ENCODE results near the gene LILRB2.
A peak's percentile ranks its signal among the peaks of the same experiment; 100 is the strongest.
"Not testable (repeated sequence)": the region's sequence is repeated elsewhere in the genome, so short reads cannot be mapped to it uniquely, and the experiment has no call there.

LILRB2 gene

DNA sequence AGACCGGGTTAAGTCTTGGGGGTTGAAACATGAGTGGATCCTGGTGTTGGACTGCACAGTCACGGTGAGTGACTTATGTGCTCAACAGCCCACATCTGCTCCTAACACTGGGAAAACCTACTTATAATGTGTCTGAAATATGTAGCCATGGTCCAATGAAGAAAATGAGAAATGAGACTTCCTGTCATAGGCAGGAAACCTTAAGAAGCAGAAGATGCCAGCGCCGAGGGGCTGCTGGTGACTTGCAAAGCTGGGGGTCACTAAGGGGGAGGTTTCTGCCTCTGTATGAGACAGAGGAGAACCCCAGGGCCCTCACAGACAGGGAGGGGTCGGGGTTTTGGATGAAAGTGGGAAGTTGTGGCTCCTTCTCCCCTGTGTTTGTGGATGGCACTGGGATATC lies 8.7 kb downstream of the LILRB2 start:
- DNase-seq (ENCODE audit: low spot score), result not testable (repeated sequence)

DNA sequence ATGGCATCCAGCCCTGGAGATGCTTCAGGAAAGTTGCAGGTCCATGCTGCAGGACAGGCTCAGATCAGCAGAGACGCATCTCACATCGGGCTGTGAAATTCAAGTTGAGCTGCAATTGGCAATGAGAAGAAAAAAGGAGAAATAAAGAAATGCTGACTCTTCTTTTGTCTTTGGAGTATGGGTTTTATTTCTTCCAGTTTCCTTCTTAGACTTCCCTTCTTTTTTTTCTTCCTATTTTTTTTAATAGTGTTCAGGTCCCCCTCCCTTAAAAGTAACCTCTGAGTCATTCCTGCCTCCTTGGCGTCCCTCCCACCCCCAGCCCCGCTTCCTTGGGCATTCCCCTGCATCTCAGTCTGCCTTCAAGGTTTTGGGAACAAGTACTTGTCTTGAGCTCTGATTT lies 9.3 kb downstream of the LILRB2 start:
- not testable (repeated sequence) for DNase-seq (ENCODE audit: low spot score)

DNA sequence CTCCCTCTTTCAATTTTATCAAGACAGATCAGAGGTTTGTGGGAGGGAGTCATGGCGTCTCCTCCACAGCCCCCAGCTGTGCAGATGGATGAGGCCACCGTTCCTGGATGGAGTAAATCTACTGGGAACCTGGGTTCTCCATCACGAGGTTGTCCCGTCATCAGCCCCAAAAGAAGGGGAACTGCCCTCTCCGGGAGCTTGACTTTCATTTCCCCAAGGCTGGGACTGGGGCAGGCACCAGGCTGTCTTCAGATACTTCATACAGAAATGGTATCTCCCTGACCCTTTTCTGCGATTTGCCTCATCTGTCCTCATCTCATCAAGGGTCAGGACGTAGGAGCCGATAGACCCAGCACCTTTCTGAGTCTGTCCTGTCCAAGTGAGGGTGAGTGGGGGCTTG lies 9.8 kb downstream of the LILRB2 start:
- DNase-seq (ENCODE audit: low spot score), result peak; percentile 26

DNA sequence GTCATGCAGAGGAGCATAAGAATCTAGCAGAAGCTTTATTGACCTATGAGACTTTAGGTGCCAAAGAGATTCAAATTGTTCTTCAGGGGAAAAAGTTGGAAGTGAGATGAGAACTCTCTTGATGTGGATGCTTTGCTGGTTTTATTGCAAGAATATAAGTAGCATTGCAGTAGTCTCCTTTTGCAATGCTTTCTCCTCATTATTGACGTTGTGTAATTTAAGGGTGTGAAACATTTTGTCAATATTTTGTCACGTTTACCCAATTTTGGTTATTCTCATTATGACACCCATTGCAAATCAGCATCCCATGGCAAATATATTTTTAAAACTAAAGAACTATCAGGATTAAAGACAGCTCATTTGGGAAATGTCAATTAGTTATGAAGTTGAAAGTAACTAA lies 12.0 kb downstream of the LILRB2 start:
- no peak for DNase-seq (ENCODE audit: low spot score)

DNA sequence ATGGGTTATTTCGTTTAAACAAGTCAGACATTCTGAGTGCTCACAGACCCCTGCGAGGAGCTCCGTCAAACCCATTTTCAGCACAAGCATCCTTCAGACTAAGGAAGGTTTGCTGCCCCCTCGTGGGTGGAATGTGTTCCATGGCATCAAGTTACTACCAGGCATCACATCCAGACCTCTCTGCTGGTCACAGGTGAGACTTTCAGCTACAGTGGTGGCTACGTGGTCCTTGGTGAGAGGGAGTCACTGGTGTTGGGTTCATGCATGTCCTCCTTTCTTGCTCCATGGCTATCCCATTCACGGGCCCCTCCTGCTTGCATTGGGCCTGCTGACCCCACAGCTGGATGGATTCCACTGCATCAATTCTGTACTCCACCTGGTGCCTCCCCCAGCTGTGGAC lies 14.8 kb downstream of the LILRB2 start:
- DNase-seq (ENCODE audit: low spot score), result no peak

DNA sequence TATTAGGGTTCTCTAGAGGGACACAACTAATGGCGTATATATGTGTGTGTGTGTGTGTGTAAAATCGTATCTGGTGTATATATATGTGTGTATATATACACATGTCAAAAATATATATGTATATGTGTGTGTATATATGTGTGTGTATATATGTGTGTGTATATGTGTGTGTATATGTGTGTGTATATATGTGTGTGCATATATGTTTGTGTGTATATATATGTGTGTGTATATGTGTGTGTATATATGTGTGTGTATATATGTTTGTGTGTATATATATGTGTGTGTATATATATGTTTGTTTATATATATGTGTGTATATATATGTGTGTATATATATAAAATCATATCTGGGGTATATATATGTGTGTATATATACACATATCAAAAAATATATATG lies 18.4 kb downstream of the LILRB2 start:
- DNase-seq (ENCODE audit: low spot score), result no peak

DNA sequence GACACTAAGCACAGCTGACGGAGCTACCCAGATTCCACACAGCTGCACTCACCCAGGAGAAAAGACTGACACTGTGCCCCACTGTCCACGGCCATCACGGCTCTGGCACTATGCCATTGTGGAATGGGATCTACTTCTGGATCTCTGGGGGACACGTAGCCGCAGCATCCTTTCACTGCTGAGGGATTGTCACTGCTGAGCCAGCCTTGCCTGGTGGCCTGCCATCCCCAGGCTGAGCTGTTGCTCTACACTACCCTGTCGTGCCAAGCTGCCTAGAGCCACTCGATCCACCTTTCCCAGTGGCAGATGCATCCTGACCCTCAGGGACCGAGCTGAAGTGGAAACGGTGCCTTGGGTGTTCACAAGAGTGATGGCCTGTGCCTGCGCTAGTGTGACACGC lies 18.8 kb downstream of the LILRB2 start:
- DNase-seq (ENCODE audit: low spot score), result no peak

DNA sequence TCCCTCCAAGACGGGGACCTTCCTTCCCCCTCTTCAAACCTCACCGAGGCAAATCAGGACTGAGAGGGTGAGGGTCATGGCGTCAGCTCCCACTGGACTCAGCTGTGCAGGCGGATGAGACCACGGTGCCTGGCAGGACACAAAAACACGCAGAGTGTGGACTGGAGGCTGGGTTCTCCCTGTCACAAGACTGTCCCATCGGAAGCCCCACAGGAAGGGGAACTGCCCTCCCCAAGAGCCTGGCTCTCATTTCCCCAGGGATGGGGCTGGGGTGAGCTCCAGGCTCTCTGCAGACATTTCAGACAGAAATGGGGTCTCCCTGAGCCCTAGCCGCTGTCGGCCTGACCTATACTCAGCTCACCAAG lies 23.8 kb downstream of the LILRB2 start, which contains the start of gene LILRB5:
Gene LILRB5 (minus strand): TSS at position 158 of the 365 bp plus-strand sequence. CDS start 80 bp downstream, at position 78.
- DNase-seq (ENCODE audit: low spot score), result no peak

DNA sequence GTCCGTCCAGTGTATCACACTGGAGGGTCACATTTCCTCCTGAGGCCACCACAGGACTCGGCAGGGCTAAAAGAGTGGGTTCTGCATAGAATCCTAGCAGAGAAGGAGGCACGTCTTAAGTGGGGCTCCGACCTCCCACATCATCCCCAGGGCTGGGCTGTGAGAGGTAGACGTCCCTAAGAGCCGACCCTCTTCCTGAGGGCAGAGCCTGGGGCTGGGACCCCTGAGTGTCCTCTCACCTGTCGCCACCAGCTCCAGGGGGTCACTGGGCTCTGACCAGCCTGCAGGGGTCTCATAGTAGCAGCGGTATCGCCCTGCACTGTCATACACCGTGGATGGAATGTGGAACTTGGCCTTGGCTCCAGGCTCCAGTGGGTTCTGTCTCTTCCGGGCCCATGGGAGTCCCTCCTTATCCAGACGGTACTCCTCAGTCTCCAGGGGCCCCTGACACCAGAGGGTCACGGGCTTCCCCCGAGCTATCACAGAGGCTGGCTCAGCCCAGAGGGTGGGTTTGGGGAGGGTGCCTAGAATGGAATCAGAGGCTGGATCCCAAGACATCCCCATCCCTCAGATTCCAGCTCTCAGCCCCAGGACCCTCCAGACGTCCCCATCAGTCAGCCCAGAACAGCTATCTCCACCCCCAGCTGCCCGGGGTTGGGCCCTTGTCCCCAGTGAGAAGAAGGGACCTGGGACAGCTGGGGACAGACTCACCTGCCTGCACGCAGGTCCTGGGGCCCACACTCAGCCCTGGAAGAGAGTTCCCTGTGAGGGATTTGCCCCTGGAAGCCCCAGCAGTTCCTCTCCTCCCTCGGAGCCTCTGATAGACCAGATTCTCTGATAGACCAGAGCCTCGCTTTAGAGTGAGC lies 24.4 kb downstream of the LILRB2 start:
- DNase-seq (ENCODE audit: low spot score), result no peak

DNA sequence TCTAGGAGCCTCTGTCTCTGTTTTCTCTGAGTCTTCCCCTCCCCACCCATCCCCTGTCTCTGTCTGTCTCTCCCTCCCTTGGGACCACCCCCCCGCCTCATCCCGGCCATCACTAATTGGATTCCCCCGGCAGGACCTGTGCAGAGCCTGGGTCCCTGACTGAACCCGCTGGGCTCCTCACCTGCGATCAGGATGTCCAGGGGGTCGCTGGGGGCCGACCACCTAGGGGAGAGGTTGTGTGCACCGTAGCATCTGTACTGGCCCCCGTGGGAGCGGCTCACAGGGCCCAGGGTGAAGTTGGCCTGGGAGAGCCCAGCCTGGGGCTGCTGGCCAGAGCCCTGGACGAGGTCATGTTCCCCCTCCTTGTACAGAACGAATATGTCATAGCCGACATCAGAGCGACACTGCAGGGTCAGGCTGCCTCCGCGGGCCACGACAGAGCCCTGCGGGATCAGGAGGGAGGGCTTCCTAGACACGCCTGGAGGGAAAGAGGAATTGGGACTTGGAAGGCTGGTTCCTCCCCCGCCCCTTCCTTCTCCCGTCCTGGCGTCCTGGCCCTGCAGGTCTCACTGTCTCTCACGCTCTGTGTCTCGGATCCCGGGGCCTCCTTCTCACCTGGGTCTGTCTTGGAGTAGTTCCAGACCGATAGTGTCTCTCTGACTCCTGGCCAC lies 25.7 kb downstream of the LILRB2 start:
- no peak for DNase-seq (ENCODE audit: low spot score)

DNA sequence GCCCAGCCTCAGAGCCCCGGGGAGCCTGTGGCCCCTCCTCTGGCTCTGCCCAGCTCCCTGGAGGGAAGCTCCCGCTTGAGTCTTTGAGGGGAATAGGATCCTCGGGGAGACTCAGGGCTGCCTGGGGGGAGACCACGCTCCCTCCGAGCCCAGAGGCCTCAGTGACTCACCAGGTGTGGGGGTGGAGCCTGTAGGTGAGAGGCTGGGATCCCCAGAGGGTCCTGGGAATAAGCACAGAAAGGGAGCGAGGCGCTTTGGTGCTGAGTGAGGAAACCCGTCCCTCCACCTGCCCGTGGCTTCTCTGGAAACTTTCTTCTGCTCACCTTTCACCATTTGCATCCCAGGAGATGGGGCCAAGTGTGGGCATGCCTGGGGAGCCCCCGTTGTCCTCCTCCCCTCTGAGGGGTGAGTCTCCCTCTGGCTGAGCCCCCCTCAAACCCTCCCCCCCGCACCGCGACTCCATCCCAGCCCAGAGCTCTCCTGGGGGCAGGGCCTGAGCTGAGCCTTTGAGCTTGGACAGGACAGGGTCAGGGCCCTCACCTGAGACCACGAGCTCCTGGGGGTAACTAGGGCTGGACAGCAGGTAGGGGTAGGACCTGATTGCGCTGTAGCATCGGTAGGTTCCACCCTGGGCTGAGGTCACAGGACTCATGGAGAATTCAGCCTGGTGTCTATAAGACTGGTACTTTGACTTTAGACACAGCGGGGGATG lies 26.6 kb downstream of the LILRB2 start:
- DNase-seq (ENCODE audit: low spot score), result no peak

DNA sequence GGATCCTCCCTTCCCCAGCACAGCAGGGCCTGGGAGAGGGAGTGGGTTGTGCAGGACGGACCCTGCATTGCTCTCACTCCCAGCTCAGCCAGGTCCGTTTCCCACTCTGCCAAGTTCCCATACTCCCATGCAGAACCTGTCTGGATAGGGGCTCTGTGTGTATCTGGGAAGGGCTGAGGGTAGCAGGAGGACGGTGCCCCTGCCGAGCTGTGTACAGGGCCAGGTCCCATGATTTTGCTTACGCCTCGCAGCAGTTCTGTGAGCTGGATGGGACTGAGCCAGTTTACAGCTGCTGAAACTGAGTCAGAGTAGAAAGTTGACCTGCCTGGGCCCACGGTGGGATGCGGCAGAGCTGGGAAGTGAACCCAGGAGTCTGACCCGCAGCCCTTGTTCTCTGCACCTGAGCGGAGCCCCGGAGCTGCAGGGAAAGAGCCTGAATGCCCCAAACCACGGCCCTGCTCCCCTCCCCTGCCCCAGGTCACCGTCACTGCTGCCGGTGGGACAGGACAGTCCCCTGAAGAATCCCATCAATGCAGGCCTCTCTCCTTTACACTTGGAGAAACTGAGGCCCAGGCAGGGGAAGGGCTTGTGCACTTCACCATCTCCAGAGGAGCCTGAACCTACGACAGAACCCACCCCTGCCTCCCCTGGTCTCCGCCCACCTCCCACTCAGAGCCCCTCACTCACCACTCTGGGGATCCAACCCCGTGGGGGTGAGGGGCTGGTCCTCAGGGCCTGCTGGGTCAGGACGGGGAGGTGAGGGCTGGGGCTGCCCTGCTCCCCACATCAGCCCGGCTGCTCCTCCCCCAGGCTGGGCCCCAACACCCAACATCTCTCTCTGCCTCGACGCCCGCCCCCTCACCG lies 27.3 kb downstream of the LILRB2 start:
- no peak for DNase-seq (ENCODE audit: low spot score)

DNA sequence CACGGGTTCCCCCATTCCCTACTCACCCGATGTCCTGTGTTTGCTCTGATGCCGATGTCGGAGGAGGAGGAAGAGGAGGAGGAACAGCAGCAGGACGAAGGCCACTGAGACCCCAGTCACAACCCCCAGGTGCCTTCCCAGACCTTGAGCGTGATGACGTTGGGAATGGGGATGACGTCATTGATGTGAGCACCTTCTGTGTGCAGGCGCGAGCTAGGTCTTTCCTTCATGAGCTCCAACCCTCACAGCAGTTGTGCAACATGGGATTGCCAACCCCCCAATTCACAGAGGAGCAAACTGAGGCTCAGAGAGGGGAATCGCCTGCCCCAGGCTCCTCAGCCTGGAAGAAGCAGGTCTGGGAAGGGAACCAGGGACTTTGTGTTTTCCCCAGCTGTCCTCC lies 28.1 kb downstream of the LILRB2 start:
- DNase-seq (ENCODE audit: low spot score), result no peak

DNA sequence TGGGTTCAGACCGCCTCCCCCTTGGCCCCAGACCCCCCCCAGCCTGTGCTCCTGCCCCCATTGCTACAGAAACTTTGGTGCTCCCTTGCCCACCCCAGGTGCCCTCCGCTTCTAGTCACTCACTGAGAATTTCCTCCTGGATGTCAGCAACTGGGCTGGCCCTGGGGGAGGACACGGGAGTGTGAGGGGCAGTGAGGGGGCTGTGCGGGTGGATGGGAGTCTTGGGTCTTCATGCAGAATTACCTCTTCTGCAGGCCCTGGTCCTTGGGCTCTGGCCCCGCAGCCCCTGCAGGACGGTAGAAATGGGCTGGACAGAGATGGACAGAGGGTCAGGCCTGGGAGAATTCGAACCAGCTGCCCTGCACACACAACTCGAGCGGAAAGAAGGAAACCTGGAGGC lies 28.7 kb downstream of the LILRB2 start:
- no peak for DNase-seq (ENCODE audit: low spot score)

DNA sequence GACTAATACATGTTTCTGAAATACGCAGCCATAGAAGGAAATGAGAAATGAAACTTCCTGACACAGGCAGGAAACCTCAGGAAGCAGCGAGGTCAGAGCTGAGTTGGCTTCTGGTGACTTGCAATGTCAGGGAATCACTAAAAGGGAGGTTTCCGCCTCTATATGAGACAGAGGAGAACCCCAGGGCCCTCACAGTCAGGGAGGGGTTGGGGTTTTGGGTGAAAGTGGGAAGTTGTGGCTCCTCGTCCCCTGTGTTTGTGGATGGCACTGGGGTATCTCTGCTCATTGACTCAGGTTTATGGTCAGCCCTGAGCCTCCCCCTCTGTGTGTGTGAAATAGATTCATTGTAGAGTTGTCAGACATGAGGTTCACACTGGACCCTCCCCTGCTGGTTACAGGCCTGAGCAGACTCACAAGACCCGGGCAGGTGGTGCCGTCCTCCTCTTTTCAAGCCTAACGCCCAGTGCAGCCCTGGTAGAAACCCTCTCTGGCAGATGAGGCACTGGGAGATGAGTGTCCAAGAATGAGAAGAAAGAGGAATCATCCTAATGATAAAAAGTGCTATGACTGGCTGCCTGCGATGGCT lies 32.8 kb downstream of the LILRB2 start:
- DNase-seq (ENCODE audit: low spot score), result peak; percentile 34

DNA sequence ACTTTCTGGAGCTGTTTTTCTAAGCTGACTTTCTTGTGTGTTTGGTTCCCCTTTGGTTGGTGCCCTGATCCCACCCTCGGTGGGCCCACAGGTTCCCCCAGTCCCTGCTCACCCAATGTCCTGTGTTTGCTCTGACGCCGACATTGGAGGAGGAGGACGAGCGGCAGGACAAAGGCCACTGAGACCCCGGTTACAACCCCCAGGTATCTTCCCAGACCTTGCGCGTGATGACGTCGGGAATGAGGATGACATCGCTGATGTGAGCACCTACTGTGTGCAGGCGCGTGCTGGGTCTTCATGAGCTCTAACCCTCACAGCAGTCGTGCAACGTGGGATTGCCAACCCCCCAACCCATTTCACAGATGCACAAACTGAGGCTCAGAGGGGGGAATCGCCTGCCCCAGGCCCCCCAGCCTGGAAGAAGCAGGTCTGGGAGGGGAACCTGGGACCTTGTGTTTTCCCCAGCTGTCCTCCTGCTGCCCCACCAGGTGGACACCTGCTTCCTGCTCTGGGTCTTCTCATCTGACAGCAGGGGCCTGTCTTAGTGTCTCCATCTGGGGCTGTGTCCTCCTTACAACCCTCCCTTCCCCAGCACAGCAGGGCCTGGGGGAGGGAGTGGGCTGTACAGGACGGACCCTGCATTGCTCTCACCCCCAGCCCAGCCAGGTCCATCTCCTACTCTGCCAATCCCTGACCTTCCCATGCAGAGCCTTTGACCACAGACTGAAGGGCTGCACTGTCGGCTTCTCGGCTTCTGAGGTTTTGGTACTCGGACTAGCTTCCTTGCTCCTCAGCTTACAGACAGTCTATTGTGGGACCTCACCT lies 33.6 kb downstream of the LILRB2 start:
- DNase-seq (ENCODE audit: low spot score), result no peak

DNA sequence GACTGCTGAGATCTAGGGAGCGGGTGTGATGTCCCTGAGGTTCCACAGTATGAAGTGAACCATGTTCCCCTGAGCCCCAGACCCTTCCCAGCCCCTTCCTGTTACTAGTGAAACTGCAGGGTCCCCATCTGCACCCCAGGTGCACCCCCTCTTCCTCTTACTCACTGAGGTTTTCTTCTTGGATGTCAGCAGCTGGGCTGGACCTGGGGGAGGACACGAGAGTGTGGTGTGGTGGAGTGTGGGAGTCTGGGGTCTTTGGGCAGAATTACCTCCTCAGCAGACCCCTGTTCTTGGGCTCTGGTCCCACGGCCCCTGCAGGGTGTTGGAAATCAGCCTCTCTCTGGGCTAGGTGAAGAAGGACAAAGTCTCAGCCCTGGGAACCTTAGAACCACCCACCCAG lies 35.0 kb downstream of the LILRB2 start:
- DNase-seq (ENCODE audit: low spot score), result no peak

DNA sequence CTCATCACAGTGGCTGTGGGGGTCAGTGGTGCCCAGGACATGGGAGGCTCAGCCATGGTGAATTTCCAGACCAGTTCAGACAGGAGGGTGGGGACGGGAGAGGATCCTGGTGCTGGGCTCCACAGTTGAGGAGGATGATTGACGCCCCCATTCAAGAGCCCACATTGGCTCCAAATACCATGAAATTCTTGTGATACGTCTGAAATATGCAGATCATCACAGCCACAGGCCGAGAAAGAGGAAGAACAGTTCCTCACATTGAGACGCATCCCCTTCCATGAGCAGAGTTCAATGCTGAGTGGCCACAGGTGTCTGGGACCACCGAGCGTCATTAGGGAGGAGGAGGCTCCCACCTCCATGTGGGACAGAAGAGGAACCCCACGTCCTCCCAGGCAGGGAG lies 37.1 kb downstream of the LILRB2 start:
- DNase-seq (ENCODE audit: low spot score), result not testable (repeated sequence)

DNA sequence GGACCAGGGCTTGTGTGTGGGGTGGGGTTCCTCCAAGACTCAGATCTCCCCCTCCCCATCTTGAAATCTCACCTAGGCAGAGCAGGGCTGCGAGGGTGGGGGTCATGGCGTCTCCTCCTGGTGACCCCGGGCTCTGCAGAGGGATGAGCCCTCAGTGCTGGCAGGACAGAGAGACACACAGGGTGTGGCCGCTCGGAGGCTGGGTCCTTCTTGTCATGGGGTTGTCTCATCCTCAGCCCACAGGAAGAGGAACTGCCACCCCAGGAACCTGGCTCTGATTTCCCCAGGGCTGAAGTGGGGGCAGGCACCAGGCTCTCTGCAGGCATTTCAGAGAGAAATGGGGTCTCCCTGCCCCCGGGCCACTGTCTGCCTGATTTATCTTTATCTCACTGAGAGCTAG lies 38.3 kb downstream of the LILRB2 start, which contains the start of gene LILRA6:
Gene LILRA6 (minus strand): TSS at position 145 of the 400 bp plus-strand sequence.
- DNase-seq (ENCODE audit: low spot score), result not testable (repeated sequence)

DNA sequence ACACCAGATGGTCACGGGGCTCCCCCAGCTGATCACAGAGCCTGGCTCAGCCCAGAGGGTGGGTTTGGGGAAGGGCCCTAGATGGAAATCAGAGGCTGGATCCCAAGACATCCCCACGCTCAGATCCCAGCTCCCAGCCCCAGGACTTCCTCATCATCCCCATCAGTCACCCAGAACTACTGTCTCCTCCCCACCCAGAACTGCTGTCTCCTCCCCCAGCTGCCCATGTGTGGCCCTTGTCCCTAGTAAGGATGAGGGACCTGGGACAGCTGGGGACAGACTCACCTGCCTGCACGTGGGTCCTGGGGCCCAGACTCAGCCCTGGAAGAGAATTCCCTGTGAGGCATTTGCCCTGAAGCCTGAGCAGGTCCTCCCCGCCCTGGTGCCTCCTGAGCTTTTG lies 38.7 kb downstream of the LILRB2 start:
- DNase-seq (ENCODE audit: low spot score), result not testable (repeated sequence)

Data from putamen (tissue), 1 donor.